22Rv1 (cell line): ENCODE data around the gene MROH2A.

Source experiments
- CTCF ChIP-seq: fragments of 450-650 bp; IDR thresholded peaks from 2 replicates; pipeline ENCODE4 v1.5.1; 2017; ENCODE audit warnings: mild to moderate bottlenecking
- ZFX ChIP-seq: fragments of 450-650 bp; IDR thresholded peaks from 2 replicates; pipeline ENCODE4 v1.6.1; 2017; ENCODE audit warnings: antibody characterized with exemption, borderline replicate concordance

- TF ChIP-seq CTCF (no peak), ZFX (no peak)
Measured at GRCh38 chr2:233849607-233850271, 71.6 kb downstream of the MROH2A start.
